ENCODE results near the gene LGALS9.

DNA sequence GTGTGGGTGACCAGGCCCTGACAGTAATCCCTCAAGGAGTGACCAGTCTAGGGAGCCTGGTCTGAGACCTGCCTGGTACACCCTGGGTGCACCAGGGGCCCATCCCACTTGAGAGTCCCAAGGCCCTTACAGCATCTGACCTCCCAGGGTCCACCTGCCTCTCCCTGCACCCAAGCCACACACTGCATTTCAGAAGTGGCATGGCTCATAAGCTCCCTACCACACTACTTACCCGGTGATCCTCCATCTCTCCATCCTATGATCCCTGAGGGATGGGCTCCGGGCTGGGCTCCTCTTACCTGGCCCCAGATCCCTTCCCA lies 40.6 kb downstream of the LGALS9 start:
- TF ChIP-seq ZNF670 (tag by site-specific recombination; IDR thresholded peaks at IDR 0.05; ENCODE audit: low read depth) (no peak), CTCF (tag by site-specific recombination; IDR thresholded peaks at IDR 0.05) (no peak), REST (tag by site-specific recombination; IDR thresholded peaks at IDR 0.05) (no peak), ZNF677 (tag by site-specific recombination; IDR thresholded peaks at IDR 0.05) (no peak), EGR2 (tag by site-specific recombination; IDR thresholded peaks at IDR 0.05; ENCODE audit: low read depth) (no peak)
- TF ChIP-seq, protein P1, sequence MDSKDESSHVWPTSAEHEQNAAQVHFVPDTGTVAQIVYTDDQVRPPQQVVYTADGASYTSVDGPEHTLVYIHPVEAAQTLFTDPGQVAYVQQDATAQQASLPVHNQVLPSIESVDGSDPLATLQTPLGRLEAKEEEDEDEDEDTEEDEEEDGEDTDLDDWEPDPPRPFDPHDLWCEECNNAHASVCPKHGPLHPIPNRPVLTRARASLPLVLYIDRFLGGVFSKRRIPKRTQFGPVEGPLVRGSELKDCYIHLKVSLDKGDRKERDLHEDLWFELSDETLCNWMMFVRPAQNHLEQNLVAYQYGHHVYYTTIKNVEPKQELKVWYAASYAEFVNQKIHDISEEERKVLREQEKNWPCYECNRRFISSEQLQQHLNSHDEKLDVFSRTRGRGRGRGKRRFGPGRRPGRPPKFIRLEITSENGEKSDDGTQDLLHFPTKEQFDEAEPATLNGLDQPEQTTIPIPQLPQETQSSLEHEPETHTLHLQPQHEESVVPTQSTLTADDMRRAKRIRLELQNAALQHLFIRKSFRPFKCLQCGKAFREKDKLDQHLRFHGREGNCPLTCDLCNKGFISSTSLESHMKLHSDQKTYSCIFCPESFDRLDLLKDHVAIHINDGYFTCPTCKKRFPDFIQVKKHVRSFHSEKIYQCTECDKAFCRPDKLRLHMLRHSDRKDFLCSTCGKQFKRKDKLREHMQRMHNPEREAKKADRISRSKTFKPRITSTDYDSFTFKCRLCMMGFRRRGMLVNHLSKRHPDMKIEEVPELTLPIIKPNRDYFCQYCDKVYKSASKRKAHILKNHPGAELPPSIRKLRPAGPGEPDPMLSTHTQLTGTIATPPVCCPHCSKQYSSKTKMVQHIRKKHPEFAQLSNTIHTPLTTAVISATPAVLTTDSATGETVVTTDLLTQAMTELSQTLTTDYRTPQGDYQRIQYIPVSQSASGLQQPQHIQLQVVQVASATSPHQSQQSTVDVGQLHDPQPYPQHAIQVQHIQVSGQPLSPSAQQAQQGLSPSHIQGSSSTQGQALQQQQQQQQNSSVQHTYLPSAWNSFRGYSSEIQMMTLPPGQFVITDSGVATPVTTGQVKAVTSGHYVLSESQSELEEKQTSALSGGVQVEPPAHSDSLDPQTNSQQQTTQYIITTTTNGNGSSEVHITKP (tag by site-specific recombination; IDR thresholded peaks at IDR 0.05): no peak

All from HEK293 (cell line).